GM21619 (cell line): ENCODE data around the gene PCDHGA11.
A peak's percentile ranks its signal among the peaks of the same experiment; 100 is the strongest.
"Not testable (repeated sequence)": the region's sequence is repeated elsewhere in the genome, so short reads cannot be mapped to it uniquely, and the experiment has no call there.

Experiments used
- ATAC-seq: cut with Tn5 transposase; IDR thresholded peaks from one replicate; pipeline ENCODE4 v1.9.1; 2021; ENCODE audit not compliant: unreplicated experiment

The PCDHGA11 gene

DNA sequence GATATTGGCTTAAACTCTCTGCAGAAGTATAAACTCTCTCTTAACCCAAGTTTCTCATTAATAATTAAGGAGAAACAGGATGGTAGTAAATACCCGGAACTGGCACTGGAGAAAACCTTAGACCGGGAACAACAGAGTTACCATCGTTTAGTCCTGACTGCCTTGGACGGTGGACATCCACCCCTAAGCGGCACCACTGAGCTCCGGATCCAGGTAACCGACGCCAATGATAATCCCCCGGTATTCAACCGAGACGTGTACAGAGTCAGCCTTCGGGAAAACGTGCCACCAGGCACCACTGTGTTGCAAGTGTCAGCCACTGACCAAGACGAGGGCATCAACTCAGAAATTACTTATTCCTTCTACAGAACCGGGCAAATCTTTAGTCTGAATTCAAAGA is 22.2 kb upstream of the PCDHGA11 start:
- ATAC-seq = no peak

DNA sequence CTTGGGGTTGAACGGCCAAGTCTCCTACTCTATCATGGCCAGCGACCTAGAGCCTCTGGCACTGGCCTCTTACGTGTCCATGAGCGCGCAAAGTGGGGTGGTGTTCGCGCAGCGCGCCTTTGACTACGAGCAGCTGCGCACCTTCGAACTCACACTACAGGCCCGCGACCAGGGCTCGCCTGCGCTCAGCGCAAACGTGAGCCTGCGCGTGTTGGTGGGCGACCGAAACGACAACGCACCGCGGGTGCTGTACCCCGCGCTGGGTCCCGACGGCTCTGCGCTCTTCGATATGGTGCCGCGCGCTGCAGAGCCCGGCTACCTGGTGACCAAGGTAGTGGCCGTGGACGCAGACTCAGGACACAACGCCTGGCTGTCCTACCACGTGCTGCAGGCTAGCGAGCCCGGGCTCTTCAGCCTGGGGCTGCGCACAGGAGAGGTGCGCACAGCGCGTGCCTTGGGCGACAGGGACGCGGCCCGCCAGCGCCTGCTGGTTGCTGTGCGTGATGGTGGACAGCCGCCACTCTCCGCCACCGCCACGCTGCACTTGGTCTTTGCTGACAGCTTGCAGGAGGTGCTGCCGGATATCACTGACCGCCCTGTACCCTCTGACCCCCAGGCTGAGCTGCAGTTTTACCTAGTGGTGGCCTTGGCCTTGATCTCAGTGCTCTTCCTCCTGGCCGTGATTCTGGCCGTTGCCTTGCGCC is 21.1 kb upstream of the PCDHGA11 start:
- ATAC-seq = no peak

DNA sequence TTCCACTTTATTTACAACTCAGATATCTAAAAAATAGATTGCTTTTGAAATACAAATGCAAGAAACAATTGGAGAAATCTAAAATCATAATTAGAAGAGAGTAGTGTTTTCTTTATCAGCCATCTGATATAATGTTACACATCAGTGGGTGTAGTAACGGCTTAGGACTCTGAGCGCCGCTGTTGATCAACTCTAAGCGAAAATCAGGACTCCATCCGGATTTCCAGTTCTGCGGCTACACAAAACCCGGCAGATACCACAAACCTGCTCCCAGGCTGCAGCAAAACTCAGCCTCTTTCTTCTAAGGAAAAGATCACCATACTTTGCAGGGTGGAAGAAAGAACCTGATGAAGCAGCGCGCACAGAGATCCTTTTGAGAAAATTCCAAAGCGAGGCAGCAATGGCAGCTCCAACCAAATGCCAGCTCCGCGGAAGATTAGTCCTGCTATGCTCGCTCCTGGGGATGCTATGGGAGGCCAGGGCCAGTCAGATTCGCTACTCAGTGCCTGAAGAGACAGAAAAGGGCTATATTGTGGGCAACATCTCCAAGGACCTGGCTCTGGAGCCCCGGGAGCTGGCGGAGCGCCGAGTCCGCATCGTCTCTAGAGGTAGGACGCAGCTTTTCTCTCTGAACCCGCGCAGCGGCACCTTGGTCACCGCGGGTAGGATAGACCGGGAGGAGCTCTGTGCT is 18.2 kb upstream of the PCDHGA11 start, which contains the start of gene PCDHGA9:
TSS of gene PCDHGA9 (plus strand) at position 226 of the 691 bp plus-strand sequence. CDS start at position 401, 175 bp downstream.
- no peak for ATAC-seq

DNA sequence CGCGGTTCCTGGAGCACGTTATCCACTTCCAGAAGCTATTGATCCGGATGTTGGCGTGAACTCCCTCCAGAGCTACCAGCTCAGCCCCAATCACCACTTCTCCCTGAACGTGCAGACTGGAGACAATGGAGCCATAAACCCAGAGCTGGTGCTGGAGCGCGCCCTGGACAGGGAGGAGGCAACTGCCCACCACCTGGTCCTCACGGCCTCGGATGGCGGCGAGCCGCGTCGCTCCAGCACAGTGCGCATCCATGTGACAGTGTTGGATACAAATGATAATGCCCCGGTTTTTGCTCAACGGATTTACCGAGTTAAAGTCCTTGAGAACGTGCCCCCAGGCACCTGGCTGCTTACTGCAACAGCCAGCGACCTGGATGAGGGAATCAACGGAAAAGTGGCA is 17.5 kb upstream of the PCDHGA11 start:
- ATAC-seq = no peak

DNA sequence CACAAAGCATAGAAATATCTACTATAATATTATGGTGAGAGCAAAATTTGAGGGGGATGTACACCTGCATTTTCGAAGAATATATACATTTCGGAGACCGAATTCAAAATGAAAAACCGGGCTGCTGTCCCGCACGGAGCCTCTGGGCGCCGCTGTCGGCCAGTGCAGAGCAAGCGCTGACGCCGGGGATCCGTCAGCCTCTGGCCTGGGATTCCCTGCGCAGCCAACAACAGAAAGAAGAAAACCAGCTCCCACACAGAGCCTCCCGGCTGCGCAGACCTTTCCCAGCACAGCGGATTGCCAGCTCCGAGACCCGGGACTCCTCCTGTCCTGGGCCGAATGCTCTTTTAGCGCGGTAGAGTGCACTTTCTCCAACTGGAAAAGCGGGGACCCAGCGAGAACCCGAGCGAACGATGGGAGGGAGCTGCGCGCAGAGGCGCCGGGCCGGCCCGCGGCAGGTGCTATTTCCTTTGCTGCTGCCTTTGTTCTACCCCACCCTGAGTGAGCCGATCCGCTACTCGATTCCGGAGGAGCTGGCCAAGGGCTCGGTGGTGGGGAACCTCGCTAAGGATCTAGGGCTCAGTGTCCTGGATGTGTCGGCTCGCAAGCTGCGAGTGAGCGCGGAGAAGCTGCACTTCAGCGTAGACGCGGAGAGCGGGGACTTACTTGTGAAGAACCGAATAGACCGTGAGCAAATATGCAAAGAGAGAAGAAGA is 12.9 kb upstream of the PCDHGA11 start, which contains the start of gene PCDHGB6:
TSS of gene PCDHGB6 (plus strand) at position 232 of the 716 bp plus-strand sequence. CDS start at position 414, 182 bp downstream.
- peak; percentile 78 for ATAC-seq

DNA sequence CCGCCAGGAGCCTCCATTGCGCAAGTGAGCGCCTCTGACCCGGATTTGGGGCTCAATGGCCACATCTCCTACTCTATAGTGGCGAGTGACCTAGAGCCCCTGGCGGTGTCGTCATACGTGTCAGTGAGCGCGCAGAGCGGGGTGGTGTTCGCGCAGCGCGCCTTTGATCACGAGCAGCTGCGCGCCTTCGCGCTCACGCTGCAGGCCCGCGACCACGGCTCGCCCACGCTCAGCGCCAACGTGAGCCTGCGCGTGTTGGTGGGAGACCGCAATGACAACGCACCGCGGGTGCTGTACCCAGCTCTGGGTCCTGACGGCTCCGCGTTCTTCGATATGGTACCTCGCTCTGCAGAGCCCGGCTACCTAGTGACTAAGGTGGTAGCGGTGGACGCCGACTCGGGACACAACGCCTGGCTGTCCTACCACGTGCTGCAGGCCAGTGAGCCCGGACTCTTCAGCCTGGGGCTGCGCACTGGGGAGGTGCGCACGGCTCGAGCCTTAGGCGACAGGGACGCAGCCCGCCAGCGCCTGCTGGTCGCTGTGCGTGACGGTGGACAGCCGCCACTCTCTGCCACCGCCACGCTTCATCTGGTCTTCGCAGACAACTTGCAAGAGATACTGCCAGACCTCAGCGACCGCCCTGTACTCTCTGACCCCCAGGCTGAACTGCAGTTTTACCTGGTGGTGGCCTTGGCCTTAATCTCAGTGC is 11.1 kb upstream of the PCDHGA11 start:
- no peak for ATAC-seq

DNA sequence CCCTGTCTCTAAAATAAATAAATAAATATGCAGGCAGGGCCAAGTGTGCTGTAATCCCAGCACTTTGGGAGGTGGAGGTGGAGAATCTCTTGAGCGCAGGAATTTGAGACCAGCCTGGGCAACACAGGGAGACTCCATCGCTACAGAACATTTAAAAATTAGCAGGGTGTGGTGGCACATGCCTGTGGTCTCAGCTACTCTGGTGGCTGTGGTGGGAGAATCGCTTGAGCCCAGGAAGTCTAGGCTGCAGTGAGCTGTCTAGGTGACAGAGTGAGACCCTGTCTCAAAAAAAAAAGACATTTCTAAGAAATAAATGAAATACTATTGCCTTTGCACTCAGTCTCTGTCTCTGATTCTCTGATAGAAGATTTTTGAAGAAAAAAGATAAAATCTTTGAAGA is 9.3 kb upstream of the PCDHGA11 start:
- ATAC-seq = no peak

DNA sequence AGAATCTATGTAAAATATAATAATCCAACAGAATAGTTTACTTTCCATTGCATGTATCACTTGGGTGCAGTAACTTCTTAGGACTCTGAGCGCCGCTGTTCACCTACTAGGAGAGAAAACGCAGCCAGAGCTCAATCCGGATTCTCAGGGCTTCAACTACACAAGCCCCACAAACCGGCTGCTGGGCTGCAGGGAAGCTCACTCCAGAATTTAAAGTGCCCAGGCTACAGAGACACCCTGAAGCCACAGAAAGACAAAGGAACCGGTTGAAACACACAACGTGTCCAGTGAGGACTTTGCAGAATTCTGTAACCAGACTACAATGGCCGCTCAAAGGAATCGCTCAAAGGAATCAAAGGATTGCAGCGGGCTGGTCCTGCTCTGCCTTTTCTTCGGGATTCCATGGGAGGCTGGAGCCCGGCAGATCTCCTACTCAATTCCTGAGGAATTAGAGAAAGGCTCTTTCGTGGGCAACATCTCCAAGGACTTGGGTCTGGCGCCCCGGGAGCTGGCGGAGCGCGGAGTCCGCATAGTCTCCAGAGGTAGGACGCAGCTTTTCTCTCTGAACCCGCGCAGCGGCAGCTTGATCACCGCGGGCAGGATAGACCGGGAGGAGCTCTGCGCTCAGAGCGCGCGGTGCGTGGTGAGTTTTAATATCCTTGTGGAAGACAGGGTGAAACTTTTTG is 7.9 kb upstream of the PCDHGA11 start, which contains the start of gene PCDHGA10:
TSS of gene PCDHGA10 (plus strand) at position 134 of the 686 bp plus-strand sequence. CDS start at position 323, 189 bp downstream.
- ATAC-seq = peak; percentile 68

DNA sequence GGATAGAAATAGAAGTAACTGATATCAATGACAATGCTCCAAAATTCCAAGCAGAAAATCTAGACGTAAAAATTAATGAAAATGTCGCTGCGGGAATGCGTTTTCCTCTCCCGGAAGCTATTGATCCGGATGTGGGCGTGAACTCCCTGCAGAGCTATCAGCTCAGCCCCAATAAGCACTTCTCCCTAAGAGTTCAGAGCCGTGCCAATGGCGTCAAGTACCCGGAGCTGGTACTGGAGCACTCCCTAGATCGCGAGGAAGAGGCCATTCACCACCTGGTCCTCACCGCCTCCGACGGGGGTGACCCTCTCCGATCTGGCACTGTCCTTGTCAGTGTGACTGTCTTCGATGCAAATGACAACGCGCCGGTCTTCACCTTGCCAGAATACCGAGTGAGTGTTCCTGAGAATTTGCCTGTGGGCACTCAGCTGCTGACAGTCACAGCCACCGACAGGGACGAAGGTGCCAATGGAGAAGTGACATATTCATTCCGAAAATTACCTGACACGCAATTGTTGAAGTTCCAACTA is 7.2 kb upstream of the PCDHGA11 start:
- ATAC-seq = no peak

DNA sequence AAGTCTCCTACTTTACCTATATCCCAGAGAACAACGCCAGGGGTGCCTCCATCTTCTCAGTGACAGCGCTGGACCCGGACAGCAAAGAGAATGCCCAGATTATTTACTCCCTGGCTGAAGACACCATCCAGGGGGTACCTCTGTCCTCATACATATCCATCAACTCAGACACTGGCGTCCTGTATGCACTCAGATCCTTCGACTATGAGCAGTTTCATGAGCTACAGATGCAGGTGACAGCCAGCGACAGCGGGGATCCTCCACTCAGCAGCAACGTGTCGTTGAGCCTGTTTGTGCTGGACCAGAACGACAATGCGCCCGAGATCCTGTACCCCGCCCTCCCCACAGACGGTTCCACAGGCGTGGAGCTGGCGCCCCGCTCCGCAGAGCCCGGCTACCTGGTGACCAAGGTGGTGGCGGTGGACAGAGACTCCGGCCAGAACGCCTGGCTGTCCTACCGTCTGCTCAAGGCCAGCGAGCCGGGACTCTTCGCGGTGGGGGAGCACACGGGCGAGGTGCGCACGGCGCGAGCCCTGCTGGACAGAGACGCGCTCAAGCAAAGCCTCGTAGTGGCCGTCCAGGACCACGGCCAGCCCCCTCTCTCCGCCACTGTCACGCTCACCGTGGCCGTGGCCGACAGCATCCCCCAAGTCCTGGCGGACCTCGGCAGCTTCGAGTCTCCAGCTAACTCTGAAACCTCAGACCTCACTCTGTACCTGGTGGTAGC is 6.1 kb upstream of the PCDHGA11 start:
- ATAC-seq = not testable (repeated sequence)

DNA sequence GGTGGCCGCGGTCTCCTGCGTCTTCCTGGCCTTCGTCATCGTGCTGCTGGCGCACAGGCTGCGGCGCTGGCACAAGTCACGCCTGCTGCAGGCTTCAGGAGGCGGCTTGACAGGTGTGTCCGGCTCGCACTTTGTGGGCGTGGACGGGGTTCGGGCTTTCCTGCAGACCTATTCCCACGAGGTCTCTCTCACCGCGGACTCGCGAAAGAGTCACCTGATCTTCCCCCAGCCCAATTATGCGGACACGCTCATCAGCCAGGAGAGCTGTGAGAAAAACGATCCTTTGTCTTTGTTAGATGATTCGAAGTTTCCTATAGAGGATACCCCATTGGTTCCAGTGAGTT is 5.6 kb upstream of the PCDHGA11 start:
- ATAC-seq = not testable (repeated sequence)

DNA sequence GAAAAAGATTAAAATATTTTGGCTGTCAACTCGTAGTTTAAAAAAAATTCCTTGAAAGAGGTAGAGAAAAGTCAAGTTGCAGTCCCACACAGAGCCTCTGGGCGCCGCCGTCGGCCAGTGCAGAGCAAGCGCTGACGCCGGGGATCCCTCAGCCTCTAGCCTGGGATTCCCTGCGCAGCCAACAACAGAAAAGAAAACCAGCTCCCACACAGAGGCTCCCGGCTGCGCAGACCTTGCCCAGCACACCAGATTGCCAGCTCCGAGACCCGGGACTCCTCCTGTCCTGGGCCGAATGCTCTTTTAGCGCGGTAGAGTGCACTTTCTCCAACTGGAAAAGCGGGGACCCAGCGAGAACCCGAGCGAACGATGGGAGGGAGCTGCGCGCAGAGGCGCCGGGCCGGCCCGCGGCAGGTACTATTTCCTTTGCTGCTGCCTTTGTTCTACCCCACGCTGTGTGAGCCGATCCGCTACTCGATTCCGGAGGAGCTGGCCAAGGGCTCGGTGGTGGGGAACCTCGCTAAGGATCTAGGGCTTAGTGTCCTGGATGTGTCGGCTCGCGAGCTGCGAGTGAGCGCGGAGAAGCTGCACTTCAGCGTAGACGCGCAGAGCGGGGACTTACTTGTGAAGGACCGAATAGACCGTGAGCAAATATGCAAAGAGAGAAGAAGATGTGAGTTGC is 3.2 kb upstream of the PCDHGA11 start, which contains the start of gene PCDHGB7:
TSS of gene PCDHGB7 (plus strand) at position 184 of the 679 bp plus-strand sequence. CDS start at position 367, 183 bp downstream.
- ATAC-seq = peak; percentile 73

DNA sequence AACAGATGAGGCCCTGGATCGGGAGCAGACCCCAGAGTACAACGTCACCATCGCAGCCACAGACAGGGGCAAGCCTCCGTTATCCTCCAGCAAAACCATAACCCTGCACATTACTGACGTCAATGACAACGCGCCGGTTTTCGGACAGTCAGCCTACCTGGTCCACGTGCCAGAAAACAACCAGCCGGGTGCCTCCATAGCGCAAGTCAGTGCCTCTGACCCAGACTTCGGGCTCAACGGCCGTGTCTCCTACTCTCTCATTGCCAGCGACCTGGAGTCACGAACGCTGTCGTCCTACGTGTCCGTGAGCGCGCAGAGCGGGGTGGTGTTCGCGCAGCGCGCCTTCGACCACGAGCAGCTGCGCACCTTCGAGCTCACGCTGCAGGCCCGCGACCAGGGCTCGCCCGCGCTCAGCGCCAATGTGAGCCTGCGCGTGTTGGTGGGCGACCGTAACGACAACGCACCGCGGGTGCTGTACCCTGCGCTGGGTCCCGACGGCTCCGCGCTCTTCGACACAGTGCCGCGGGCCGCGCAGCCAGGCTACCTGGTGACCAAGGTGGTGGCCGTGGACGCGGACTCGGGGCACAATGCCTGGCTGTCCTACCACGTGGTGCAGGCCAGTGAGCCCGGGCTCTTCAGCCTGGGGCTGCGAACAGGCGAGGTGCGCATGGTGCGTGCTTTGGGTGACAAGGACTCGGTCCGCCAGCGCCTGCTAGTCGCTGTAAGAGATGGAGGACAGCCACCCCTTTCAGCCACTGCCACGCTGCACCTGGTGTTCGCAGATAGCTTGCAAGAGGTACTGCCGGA is 1.6 kb upstream of the PCDHGA11 start:
- no peak for ATAC-seq

DNA sequence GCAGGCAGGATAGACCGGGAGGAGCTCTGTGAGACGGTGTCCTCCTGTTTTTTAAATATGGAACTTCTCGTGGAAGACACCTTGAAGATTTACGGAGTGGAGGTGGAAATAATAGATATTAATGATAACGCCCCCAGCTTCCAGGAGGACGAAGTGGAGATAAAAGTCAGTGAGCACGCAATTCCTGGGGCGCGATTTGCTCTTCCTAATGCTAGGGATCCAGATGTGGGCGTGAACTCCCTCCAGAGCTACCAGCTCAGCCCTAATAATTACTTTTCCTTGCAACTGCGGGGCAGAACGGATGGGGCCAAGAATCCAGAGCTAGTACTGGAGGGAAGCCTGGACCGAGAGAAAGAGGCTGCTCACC is 621 bp downstream of the PCDHGA11 start:
- ATAC-seq = no peak

DNA sequence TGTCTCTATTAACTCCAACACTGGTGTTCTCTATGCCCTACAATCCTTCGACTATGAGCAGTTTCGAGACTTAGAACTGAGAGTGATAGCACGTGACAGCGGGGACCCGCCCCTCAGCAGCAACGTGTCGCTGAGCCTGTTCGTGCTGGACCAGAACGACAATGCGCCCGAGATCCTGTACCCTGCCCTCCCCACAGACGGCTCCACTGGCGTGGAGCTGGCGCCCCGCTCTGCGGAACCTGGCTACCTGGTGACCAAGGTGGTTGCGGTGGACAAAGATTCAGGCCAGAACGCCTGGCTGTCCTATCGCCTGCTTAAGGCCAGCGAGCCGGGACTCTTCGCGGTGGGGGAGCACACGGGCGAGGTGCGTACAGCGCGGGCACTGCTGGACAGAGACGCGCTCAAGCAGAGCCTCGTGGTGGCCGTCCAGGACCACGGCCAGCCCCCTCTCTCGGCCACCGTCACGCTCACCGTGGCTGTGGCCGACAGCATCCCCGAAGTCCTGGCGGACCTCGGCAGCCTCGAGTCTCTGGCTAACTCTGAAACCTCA is 2.0 kb downstream of the PCDHGA11 start:
- no peak for ATAC-seq

DNA sequence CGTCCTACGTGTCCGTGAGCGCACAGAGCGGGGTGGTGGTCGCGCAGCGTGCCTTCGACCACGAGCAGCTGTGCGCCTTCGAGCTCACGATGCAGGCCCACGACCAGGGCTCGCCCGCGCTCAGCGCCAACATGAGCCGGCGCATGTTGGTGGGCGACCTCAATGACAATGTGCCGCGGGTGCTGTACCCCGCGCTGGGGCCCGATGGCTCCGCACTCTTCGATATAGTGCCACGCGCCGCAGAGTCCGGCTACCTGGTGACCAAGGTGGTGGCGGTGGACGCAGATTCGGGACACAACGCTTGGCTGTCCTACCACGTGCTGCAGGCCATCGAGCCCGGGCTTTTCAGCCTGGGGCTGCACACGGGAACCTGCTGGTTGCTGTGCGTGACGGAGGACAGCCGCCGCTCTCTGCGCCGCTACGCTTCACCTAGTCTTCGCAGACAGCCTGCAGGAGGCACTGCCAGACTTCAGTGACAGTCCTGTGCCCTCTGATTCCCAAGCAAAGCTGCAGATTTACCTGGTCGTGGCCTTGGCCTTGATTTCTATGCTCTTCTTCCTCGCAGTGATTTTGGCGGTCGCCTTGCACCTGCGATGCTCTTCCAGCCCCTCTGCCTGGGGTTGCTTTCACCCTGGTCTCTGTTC is 7.1 kb downstream of the PCDHGA11 start:
- ATAC-seq = no peak
